GM18873 (cell line): ENCODE measurements around the gene DYSF.

Experiments used
- ATAC-seq: cut with Tn5 transposase; IDR thresholded peaks from one replicate; pipeline ENCODE4 v1.9.1; 2021; ENCODE audit warnings: mild to moderate bottlenecking, moderate library complexity, moderate number of reproducible peaks; ENCODE audit not compliant: unreplicated experiment, low FRiP score

DYSF gene

GRCh38 chr2:71547616-71548285 is 94.4 kb downstream of the DYSF start:
- no peak for ATAC-seq

- ATAC-seq = no peak
These were observed 95.5 kb downstream of the DYSF start for GRCh38 chr2:71548646-71549425.

GRCh38 chr2:71550801-71551630 is 97.7 kb downstream of the DYSF start:
- no peak for ATAC-seq

DNA sequence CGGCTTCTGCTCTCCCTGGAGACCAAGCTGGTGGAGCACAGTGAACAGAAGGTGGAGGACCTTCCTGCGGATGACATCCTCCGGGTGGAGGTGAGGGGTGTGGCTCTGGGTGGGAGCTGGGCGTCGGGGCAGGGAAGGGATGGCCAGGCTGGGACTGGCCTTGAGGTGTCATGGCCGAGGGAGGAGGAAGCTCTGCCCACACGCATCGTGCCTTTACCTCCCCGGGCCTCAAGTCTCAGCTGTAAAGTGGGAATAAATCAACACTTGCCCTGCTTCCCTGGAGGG is 98.2 kb downstream of the DYSF start:
- no peak for ATAC-seq

DNA sequence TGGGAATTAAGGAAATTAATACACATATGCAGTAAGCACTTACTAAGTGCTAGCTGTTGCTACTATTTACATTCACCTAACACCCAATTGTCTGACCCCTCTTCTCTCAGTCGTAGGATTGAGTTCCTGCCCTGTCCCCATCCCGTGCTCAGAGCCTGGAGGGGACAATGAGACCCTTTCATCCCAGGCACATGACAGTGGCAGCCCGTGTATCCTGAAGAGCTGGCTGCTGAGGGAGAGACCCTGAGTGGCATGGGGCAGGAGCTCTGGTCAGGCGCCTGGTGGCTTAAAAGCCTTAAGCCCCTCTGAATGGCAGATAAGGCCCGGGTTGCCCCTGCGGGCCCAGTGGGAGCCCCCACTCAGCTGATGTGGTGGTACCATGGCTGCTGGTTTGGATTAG is 99.0 kb downstream of the DYSF start:
- no peak for ATAC-seq

GRCh38 chr2:71552861-71553301 is 99.5 kb downstream of the DYSF start:
- ATAC-seq = no peak

- ATAC-seq = no peak
These were observed 100.8 kb downstream of the DYSF start for GRCh38 chr2:71554028-71554705.

GRCh38 chr2:71554706-71555056 is 101.3 kb downstream of the DYSF start:
- ATAC-seq = no peak

DNA sequence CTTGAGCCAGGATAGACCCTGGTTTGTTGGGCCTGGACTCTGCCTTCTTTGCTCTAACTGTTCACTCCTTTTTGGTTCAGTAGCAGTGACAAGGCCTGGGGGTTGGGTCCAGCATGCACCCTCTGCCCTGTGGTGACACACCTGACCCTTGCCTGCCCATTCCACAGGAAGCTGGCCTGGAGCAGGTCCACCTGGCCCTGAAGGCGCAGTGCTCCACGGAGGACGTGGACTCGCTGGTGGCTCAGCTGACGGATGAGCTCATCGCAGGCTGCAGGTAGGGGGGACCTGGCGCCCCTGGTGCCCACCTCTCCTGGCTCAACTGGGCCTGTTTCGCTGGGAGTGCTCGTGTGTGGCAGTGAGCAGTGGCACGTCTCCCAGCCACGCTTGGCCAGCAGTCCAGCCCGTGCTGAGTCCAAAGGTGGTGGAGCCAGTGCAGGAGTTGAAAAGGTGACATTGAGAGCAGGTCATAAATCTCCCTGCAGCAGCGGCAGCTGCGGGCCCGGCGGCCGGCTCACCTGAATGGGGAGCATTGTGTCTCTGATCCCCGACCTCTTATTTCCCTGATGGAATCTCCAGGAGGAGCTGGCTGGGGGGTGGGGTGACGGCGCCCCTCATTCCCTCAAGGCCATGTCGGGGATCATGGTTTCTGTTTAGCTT is 102.6 kb downstream of the DYSF start:
- ATAC-seq = no peak

- ATAC-seq = no peak
These were observed 103.4 kb downstream of the DYSF start for GRCh38 chr2:71556692-71557250.

- no peak for ATAC-seq
These were observed 104.0 kb downstream of the DYSF start for GRCh38 chr2:71557321-71557720.

- ATAC-seq = no peak
These were observed 105.1 kb downstream of the DYSF start for GRCh38 chr2:71558300-71559051.

DNA sequence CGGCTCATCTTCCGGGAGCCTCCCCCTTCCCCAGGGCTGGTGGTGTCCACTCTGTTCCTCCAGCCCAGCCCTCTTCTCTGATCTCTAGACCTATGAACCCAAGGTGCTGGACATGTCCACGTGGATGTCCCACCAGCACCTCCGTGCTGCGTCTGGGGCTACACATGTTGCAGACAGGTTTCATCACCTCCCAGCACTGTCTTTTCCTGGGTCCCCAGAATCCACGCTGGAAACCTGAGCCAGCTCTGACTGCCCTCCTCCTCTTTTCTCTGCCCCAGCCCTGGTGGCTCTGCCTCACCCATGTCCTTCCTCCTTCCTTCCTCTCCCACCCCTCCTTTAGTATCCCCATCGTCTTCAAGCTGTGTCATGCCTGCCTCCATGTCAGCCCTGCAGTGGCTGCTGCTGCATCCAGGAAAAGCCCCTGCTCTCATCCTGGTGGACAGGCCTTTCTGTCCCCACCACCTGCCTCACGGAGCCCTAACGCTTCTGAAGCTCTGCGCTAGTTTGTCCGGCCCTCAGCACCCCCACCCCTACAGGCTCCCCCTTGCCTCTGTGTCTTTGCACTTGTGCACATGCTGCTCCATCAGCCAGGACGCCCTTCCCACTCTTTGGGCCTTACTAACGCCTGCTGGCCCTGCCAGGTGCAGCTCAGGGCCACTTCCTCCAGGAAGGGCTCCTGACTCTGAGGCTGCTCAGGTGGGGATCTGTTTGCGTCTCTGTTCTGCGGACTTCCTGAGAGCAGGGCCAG is 105.9 kb downstream of the DYSF start:
- ATAC-seq = no peak

DNA sequence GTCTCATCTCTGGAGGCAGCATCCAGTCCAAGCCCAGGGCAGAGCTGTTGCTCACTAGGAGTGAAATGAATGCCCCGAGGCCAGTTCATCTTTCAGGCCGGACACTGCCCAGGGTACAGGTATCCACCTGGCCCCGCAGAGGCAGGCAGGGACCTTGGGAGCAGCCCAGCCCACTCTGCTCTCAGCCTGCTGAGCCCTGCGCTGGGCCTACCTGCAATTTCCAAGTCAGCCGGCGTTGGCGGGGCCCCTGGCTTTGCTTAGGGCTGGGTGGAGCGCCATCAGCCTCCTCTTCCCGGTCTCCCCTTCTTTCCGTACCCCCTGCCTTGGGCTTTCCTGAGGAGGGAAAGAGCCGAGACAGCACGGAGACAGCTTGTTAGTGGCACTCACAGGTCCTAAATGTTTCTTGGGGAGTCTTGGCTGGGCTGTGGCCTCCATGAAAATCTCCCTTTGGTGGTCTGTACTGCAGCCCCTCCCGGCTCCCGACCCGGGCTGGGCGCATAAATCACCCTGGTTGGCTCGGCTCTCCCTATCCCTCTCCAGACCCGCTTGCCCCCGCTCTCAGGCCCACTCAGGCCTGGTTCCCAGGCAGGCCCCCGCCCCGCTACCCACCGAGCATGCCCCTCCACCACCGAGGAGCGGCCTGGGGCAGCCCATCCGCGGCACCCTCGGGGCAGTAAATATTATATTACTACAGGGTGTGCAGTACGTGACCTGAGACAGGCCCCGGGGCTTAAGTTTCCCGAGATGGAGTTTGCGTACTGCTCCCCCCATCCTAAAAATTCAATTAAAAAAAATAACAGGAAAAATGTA is 106.7 kb downstream of the DYSF start:
- ATAC-seq = no peak

GRCh38 chr2:71560638-71561011 is 107.3 kb downstream of the DYSF start:
- no peak for ATAC-seq

DNA sequence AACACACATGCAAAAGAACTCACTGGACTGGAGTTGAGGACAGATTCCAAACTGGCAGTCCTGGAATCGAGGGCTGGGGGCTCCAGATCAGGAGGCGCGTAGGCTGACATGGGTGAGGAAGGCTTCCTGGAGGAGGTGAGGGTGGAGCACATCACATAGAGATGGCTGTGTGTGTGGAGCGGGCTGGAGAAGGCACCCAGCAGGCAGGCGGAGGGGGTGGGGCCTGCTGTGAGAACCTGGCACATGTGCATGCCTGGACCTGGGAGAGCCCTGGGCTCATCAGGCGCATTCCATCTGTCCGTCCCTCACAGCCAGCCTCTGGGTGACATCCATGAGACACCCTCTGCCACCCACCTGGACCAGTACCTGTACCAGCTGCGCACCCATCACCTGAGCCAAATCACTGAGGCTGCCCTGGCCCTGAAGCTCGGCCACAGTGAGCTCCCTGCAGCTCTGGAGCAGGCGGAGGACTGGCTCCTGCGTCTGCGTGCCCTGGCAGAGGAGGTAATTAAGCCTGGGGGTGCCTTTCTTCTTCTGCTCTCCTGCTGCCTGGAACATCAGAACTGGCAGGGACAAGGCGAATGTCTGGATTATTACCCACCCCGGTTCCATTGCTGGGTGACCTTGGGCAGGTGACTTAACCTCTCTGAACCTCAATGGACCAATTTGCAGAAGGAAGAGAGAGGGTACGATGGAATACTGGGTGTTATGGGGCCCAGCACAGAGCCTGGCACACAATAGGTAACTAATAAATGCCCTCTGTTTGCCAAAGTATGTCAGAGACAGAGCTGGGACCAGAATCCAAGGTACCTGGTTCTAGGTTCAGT is 108.3 kb downstream of the DYSF start:
- no peak for ATAC-seq

GRCh38 chr2:71562518-71562917 is 109.2 kb downstream of the DYSF start:
- ATAC-seq = no peak
